Activated T-helper 17 cell treated with anti-CD3 and anti-CD28 coated beads, Interleukin-2, amount 50 U/mL, for 72 hours (primary cell): ENCODE measurements around the gene TBC1D24. TPM values are rescaled to one million over a fixed set of nuclear protein-coding genes. Genes with fewer than 3 reads are reported as not detected.

Source experiments
- ATAC-seq: fragments of 150-1000 bp; cut with Tn5 transposase; replicated peaks from 2 replicates; pipeline ENCODE4 v1.10.0; 2021; ENCODE audit warnings: mild to moderate bottlenecking, moderate library complexity
- H3K27ac Mint-ChIP-seq: one replicate; pipeline ENCODE4 v1.8.0; 2022; ENCODE audit warnings: mixed read lengths
- H3K27me3 Mint-ChIP-seq: one replicate; pipeline ENCODE4 v1.8.0; 2022; ENCODE audit warnings: mixed read lengths
- H3K36me3 Mint-ChIP-seq: one replicate; pipeline ENCODE4 v1.8.0; 2022; ENCODE audit warnings: low read depth, mild to moderate bottlenecking, mixed read lengths
- H3K4me1 Mint-ChIP-seq: one replicate; pipeline ENCODE4 v1.8.0; 2022; ENCODE audit warnings: mixed read lengths
- H3K4me3 Mint-ChIP-seq: one replicate; pipeline ENCODE4 v1.8.0; 2022; ENCODE audit warnings: mild to moderate bottlenecking, mixed read lengths
- H3K9me3 Mint-ChIP-seq: one replicate; pipeline ENCODE4 v1.8.0; 2022; ENCODE audit warnings: mixed read lengths
- total RNA-seq, 2 donors: library from RNA; stranded (reverse); gene quantifications; one replicate each; pipeline ENCODE4 v1.2.3, GENCODE V29; 2022

Gene TBC1D24
- total RNA-seq, 2 donors from 2014 or later: 10.8 to 16.1 TPM

DNA sequence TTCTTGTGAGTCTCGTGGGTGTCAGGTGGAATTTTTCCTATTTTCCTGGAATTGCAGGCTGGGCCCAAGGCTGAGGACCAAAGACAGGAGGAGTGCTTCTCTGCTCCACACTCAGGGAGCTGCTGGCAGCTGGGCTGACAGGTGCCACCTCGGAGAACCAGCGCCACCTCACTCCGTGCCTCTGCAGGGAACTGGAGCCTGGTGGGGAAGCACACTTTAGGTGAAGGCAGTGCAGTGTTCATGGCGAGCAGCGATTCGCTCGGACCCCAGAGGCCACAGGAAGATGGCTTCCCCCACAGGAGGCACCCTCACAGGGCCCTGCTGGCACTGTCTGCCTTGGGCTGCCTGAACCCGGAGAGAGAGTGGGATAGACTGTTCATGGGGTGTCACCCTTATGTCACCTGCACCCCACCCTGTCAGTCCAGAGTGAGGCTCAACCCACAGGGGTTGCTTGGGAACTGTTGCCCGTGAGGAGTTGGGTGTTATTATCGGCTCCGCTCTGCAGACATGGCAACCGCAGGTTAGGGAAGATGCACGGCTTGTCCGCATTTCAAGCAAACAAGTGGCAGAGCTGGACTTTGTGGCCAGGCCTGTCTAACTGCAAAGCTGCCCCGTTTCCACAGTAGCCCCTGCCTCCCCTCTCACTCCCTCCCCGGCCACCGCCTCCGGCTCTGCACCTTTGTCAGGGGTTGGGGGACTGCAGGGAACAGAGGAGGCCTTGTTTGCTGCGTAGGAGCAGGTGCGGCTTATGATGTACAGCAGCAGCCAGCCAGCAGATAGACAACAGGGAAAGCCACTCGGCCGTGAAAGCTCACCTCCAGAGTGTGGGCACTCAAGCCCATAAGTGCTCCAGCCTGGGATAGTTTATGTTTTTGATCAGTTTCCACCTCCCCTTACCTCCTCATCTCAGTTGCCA is 15.5 kb downstream of the TBC1D24 start:
- no peak overlapping the region for H3K4me3 Mint-ChIP-seq
- no peak overlapping the region for H3K27ac Mint-ChIP-seq
- no peaks in the 10 kb centered on the region for H3K36me3 Mint-ChIP-seq
- H3K27me3 Mint-ChIP-seq: no peaks in the 10 kb centered on the region
- peaks cover 12% of the 10 kb centered on the region for H3K4me1 Mint-ChIP-seq
- H3K9me3 Mint-ChIP-seq: no peaks in the 10 kb centered on the region
- no peak for ATAC-seq

DNA sequence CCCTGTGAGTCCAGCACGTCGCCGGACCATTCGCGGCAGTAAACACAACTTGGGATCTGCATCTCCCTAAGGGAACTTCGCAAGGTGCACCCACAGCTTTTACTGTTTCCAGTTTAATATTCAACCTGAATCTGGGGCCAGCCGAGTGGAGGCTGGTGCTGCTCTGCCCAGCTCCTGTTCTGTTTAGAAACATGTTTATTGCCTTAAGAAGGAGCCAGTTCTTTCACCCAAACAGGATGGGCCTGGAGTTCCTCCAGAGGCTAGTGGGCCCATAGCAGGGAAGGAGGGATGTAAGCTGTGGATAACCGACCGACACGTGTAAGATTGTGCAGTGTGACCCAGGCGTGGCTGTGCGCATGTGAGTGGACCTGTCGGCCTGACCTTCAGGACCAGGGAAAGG is 17.4 kb downstream of the TBC1D24 start:
- no peaks in the 10 kb centered on the region for H3K27me3 Mint-ChIP-seq
- peaks cover 4% of the 10 kb centered on the region for H3K4me1 Mint-ChIP-seq
- ATAC-seq: no peak
- H3K36me3 Mint-ChIP-seq: peaks cover 1% of the 10 kb centered on the region
- H3K4me3 Mint-ChIP-seq: no peak overlapping the region
- H3K27ac Mint-ChIP-seq: no peak overlapping the region
- H3K9me3 Mint-ChIP-seq: no peaks in the 10 kb centered on the region

DNA sequence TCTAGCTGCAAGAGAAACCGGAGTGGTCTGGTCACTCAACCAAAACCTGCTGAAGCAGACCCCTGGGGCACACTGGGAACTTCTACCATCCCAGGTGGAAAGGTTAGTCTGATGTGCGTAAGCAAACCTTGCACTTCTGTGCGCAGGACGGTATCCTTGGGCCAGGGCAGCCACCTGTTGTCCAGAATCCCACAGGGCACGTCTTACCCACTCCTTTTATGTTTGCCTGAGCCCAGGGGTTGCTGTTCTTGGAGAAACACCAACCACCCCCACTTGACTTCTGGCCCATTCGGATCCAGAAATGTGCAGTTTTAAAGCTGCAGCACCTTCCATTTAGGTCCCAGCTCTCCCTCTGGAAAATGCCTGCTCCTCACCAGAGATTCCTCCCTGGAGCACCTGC is 18.7 kb downstream of the TBC1D24 start:
- Mint-ChIP-seq H3K27me3 (no peaks in the 10 kb centered on the region), H3K36me3 (peaks cover 9% of the 10 kb centered on the region), H3K4me1 (no peaks in the 10 kb centered on the region), H3K4me3 (no peak overlapping the region), H3K9me3 (no peaks in the 10 kb centered on the region), H3K27ac (no peak overlapping the region)
- no peak for ATAC-seq

DNA sequence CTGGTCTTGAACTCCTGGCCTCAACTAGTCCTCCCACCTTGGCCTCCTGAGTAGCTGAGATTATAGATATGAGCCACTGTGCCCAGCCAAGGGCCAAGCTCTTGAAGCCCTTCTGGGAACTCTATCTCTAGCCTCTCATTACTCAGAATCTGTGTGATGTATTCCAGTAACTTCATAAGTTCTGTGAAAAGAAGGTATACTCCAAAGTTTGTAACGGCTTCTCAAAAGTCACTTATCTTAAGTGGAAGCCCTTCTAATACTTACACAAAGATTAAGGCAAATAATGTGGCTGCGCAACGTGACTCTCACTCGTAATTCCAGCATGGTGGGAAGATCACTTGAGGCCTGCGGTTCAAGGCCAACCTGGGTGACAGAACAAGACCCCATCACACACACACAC is 19.7 kb downstream of the TBC1D24 start:
- H3K9me3 Mint-ChIP-seq: no peaks in the 10 kb centered on the region
- ATAC-seq: no peak
- H3K4me3 Mint-ChIP-seq: no peak overlapping the region
- H3K27ac Mint-ChIP-seq: no peak overlapping the region
- no peaks in the 10 kb centered on the region for H3K27me3 Mint-ChIP-seq
- H3K4me1 Mint-ChIP-seq: no peaks in the 10 kb centered on the region
- H3K36me3 Mint-ChIP-seq: peaks cover 9% of the 10 kb centered on the region

DNA sequence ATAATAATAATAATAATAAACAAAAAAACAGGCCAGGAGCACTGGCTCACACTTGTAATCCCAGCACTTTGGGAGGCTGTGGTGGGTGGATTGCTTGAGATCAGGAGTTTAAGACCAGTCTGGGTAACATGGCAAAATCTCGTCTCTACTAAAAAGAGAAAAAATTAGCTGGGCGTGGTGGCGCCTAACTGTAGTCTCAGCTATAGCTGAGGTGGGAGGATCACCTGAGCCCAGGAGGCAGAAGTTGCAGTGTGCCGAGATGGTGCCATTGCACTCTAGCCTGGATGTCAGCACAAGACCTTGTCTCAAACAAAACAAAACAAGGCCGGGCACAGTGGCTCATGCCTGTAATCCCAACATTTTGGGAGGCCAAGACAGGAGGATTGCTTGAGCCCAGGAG is 20.1 kb downstream of the TBC1D24 start:
- no peak overlapping the region for H3K27ac Mint-ChIP-seq
- H3K36me3 Mint-ChIP-seq: peaks cover 9% of the 10 kb centered on the region
- no peak overlapping the region for H3K4me3 Mint-ChIP-seq
- no peaks in the 10 kb centered on the region for H3K9me3 Mint-ChIP-seq
- ATAC-seq: no peak
- H3K4me1 Mint-ChIP-seq: no peaks in the 10 kb centered on the region
- H3K27me3 Mint-ChIP-seq: no peaks in the 10 kb centered on the region

DNA sequence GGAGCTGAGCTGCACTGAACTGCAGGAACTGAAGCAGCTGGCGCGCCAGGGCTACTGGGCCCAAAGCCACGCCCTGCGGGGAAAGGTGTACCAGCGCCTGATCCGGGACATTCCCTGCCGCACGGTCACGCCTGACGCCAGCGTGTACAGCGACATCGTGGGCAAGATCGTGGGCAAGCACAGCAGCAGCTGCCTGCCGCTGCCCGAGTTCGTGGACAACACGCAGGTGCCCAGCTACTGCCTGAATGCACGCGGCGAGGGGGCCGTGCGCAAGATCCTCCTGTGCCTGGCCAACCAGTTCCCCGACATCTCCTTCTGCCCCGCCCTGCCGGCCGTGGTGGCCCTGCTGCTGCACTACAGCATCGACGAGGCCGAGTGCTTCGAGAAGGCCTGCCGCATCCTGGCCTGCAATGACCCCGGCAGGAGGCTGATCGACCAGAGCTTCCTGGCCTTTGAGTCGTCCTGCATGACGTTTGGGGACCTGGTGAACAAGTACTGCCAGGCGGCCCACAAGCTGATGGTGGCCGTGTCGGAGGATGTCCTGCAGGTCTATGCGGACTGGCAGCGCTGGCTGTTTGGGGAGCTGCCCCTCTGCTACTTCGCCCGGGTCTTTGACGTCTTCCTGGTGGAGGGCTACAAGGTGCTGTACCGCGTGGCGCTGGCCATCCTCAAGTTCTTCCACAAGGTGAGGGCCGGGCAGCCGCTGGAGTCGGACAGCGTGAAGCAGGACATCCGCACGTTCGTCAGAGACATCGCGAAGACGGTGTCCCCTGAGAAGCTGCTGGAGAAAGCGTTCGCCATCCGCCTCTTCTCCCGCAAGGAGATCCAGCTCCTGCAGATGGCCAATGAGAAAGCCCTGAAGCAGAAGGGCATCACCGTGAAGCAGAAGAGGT is 21.5 kb downstream of the TBC1D24 start:
- Mint-ChIP-seq H3K4me1 (no peaks in the 10 kb centered on the region), H3K27ac (no peak overlapping the region), H3K27me3 (no peaks in the 10 kb centered on the region), H3K9me3 (no peaks in the 10 kb centered on the region), H3K4me3 (no peak overlapping the region), H3K36me3 (peaks cover 9% of the 10 kb centered on the region)
- ATAC-seq: no peak

DNA sequence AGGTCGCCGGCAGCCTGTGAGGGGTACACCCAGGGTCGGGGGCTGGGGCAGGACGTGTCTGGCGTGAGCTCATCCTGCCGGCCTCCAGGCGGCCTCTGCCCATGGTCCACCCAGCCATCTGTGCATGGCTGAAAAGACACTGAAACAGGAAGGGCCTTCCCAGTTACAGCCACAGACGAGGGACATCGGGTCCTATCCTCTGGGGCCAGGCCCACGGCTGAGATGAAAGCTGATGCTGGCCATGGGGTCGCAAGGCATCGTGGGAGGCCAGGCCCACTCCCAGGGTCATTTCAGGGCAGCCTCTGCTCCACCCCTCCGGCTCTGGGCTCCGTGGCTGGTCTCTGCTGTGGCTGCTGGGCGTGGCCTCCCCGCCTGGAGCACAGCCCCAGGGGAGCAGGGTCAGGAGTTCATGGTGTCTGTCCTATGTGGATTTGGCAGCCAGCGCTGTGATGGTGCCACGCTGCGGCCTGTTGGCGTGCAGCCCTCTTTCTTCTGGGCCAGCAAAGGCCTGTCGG is 22.2 kb downstream of the TBC1D24 start:
- H3K9me3 Mint-ChIP-seq: no peaks in the 10 kb centered on the region
- ATAC-seq: no peak
- H3K27me3 Mint-ChIP-seq: no peaks in the 10 kb centered on the region
- H3K4me3 Mint-ChIP-seq: no peak overlapping the region
- no peaks in the 10 kb centered on the region for H3K4me1 Mint-ChIP-seq
- peaks cover 9% of the 10 kb centered on the region for H3K36me3 Mint-ChIP-seq
- H3K27ac Mint-ChIP-seq: no peak overlapping the region

DNA sequence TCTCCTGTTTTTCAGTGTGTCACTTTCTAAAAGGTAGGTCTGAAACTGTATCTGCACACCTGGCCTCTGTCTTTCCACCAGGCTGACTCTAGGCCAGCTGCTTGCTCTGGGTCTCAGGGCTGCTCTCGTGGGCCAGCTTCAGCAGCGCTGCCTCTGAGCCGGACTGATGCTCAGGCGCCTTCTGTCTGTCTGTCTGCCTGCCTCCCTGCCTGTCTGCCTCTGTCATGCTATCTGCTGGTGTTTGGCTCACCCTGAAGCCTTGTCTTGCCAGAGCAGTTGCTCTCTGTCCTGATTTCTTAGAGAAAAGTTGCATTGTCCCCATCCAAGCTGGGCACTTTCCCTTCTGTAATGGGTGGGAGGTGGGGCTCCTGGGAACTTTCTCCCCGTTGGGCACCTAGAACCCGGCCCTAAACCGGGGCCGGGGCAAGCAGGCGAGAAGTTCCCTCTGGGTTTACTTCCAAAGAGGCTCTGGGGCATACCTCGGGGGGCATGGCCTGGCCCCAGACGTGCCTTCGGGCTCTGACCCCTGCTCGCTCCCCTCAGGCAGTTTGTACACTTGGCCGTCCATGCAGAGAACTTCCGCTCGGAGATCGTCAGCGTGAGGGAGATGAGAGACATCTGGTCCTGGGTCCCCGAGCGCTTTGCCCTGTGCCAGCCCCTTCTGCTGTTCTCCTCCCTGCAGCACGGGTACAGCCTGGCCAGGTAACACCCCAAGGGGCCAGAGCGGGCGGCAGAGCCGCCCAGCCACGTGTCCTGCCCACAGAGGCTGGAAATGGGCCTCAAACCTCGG is 23.0 kb downstream of the TBC1D24 start:
- H3K36me3 Mint-ChIP-seq: peaks cover 9% of the 10 kb centered on the region
- no peaks in the 10 kb centered on the region for H3K27me3 Mint-ChIP-seq
- ATAC-seq: no peak
- H3K4me3 Mint-ChIP-seq: no peak overlapping the region
- no peaks in the 10 kb centered on the region for H3K4me1 Mint-ChIP-seq
- no peaks in the 10 kb centered on the region for H3K9me3 Mint-ChIP-seq
- H3K27ac Mint-ChIP-seq: no peak overlapping the region

DNA sequence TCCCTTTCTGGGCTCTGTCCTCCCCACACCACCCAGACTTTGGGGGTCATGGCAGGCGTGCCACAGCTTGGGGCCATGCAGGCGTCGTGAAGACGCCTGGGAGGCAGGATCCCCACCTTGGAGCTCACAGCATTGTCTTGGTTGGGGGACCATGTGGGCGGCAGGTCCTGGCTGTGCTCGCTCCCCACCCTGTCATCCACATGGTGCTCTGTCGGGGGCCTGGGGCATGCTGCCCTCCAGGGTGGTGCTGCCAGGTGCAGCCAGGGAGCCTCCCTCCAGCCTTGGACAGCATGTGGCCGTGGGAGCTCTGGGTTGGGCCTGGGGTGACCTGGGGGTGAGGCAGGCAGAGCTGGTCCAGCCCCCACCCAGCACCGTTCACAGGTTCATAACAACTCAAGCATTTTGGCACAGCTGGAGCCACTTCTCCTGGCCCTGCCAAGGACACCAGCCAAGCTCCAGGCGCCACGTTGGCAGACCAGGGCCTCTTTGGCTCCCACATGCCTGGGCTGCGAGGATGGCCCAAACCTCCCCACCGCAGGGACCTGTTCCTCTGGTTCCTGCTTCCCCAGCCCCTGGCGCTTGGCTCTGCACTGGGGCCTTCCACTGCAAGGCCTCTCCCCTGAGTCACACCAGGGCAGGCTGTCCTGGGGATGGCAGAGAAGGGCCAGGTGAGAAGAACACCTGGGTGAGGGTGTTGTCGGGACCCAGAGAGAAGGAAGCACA is 23.8 kb downstream of the TBC1D24 start:
- Mint-ChIP-seq H3K27me3 (no peaks in the 10 kb centered on the region), H3K4me1 (no peaks in the 10 kb centered on the region), H3K27ac (no peak overlapping the region), H3K36me3 (peaks cover 9% of the 10 kb centered on the region), H3K9me3 (no peaks in the 10 kb centered on the region), H3K4me3 (no peak overlapping the region)
- no peak for ATAC-seq

DNA sequence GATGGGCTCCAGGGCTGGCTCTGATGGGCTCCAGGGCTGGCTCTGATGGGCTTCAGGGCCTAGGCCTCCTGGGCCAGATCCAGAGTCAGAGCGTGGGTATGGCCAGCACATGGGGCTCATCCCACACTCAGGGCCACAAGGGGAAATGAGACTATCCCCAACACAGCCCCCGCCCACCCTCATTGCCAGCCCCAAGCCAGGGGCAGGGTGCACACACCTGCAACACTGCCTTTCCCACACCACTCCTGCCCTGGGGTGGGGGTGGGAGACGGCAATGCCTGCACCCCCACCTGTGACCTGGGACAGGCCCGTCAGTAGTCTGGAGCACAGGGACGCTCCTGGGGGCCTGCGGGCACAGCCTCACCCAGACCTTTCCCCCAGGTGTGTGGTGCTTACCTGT is 24.5 kb downstream of the TBC1D24 start:
- Mint-ChIP-seq H3K27ac (no peak overlapping the region), H3K36me3 (peaks cover 9% of the 10 kb centered on the region), H3K4me1 (no peaks in the 10 kb centered on the region), H3K27me3 (no peaks in the 10 kb centered on the region), H3K9me3 (no peaks in the 10 kb centered on the region), H3K4me3 (no peak overlapping the region)
- ATAC-seq: no peak

DNA sequence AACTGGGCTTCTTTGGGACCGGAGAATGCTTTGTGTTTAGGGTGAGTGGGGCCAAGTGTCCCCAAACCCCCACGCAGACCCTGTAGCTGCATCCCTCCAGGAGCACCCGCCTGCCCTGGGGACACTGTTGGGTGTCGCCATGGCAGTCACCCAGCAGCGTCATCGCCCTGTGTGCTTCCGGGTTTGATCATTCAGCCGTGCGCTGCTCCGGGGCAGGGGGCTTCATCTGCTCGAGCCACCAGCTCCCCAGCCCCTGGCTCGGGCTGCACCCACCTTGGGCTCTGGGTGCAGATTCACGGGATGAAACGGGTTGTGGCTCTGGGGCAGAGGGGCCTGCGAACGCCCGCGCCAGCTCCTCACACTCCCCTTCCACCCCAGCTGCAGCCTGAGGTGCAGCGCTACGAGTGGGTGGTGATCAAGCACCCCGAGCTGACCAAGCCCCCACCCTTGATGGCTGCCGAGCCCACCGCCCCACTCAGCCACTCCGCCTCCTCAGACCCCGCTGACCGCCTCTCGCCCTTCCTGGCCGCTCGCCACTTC is 25.0 kb downstream of the TBC1D24 start:
- Mint-ChIP-seq H3K4me1 (no peaks in the 10 kb centered on the region), H3K36me3 (peaks cover 9% of the 10 kb centered on the region), H3K9me3 (no peaks in the 10 kb centered on the region), H3K27ac (no peak overlapping the region), H3K27me3 (no peaks in the 10 kb centered on the region), H3K4me3 (no peak overlapping the region)
- ATAC-seq: no peak

DNA sequence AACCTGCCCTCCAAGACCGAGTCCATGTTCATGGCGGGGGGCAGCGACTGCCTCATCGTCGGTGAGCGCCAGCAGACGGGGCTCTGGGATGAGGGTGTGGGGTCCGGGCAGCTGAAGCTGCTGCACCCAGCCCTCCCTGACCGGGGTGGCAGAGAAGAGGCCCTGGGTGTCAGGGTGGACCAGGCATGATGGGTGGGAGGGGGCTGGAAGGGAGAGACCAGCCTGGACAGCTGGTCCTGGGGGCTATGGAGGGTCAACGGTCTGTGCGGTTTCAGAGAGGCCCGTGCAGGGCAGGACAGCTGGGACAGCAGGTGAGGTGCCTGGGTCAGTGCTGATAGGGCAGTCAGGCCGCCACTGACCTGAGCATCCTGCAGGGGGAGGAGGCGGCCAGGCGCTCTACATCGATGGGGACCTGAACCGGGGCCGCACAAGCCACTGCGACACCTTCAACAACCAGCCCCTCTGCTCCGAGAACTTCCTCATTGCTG is 25.5 kb downstream of the TBC1D24 start:
- H3K27ac Mint-ChIP-seq: no peak overlapping the region
- peaks cover 9% of the 10 kb centered on the region for H3K36me3 Mint-ChIP-seq
- H3K4me1 Mint-ChIP-seq: no peaks in the 10 kb centered on the region
- no peaks in the 10 kb centered on the region for H3K9me3 Mint-ChIP-seq
- H3K27me3 Mint-ChIP-seq: no peaks in the 10 kb centered on the region
- no peak overlapping the region for H3K4me3 Mint-ChIP-seq
- ATAC-seq: no peak

DNA sequence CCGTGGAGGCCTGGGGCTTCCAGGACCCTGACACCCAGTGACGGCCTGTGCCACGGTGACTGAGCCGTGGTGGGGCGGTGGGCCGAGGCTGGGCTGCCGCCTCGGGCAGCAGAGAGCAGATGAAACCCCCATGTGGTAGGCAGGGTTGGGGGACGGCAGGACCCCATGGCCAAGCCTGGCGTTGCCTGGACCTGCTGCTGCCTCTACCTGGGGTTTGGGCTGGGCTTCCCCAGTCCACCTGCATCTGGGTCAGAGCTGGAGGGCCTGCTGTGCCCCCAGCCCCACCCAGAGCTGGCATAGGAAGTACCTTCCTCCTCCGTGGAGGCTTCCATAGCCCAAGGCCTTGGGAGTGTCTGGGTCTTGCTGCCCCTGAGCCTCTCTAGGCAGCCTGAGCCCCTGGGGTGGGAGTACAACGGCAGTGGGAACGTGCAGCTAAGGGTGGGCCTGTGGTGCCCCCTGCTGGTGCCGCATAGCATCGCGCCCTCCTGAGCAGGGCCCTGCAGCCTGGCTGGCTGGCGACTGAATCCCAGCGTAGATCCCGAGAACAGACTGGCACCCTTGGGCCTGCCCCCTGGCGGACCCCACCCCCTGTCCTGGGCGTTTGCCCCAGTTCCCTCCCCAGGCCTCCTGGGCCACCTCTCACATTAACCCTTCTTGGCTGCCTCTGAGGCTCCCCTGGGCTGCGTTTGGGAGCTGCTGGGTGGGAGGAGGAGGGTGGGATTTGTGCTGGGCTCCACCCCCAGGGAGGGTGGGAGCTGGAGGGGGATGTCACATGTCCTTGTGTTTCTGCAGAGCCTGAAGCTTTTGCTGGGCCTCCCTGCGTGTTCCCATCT is 26.2 kb downstream of the TBC1D24 start:
- no peaks in the 10 kb centered on the region for H3K27me3 Mint-ChIP-seq
- peaks cover 9% of the 10 kb centered on the region for H3K36me3 Mint-ChIP-seq
- no peak overlapping the region for H3K27ac Mint-ChIP-seq
- H3K4me1 Mint-ChIP-seq: no peaks in the 10 kb centered on the region
- no peaks in the 10 kb centered on the region for H3K9me3 Mint-ChIP-seq
- peak; percentile 94 for ATAC-seq
- no peak overlapping the region for H3K4me3 Mint-ChIP-seq
